NCI-H510A treated with DMSO at 0.1 percent for 48 hours (cell line): ENCODE measurements around the gene CORO1C.

Experiments used
- DNase-seq: peaks from one replicate; lab custom pipeline; 2025; lab: John Stamatoyannopoulos, UW

CORO1C gene

DNA sequence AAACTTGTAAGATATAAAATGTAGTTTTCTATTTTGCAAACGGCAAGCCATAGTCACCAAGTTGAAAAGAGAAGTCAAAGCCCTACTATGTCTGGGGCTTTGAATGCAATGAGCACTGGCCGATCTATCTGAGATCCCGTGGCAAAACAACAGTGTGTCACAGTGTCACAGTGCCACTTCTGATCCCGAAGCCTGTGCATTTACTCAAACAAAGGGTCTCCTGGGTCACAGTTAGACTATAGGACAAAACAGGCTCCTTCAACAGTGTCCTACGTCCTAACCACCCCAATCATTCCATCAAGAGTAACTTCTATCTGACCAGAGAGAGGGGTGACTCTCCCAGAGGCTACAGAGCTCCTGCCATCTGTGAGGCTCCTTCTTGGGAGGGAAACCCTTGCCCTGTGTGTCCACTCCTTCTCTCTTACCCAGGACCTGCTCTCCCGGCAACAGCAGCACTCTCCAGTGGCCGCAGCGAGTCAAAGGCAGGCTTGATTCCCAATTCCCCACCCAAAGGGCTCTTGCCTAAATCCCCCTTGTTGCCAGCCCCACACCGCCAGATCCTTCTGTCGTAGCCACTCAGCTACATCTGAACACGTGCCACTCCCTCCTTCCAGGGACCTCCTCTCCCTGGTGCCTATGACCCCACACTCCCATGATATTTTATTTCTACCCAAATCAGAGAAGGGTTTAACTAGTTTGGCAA is 83.6 kb downstream of the CORO1C start:
- DNase-seq = no peak

DNA sequence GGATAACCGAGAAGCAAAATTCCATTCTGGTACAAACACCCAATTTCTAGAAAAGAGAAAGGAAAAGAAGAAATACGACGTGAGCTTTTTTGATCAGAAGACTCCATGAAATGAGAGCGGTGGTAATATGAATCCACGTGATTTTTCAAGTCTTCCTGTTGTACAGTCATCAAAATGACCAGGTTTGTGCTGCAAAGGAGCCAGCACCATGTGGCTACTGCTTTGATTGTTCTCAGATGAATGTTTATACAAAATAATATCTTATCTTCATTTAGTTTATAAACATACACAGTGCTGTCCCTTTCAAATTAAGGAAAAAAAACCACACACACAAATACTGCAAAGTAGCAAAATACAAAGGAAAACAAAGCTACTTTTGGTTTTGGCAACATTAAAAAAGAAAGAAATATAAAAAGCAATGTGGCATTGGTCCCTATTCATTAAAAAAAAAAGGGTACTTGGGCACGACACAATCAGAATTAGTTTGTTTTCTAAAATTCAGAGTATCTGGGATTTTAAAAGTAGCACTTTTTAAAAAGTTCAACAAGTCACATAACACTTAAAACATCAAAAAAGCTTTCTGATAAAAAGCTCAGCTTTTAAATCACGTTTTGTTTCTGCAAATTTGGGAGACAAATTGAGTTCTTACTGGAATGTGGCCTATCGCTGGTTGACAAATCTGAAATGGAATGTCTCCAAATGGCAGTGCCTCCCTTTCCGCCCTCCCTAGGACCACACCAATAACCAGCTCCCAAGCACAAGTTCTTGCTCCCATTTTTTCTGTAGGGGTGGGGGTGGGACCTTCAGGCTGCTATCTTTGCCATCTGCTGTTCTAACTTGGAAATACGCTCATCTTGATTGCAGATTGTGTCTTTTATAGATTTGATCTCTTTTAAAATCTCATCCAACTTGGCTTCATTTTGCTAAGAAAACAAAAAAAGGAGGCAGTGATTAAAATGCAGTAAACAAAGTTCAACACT is 84.4 kb downstream of the CORO1C start:
- DNase-seq = no peak

DNA sequence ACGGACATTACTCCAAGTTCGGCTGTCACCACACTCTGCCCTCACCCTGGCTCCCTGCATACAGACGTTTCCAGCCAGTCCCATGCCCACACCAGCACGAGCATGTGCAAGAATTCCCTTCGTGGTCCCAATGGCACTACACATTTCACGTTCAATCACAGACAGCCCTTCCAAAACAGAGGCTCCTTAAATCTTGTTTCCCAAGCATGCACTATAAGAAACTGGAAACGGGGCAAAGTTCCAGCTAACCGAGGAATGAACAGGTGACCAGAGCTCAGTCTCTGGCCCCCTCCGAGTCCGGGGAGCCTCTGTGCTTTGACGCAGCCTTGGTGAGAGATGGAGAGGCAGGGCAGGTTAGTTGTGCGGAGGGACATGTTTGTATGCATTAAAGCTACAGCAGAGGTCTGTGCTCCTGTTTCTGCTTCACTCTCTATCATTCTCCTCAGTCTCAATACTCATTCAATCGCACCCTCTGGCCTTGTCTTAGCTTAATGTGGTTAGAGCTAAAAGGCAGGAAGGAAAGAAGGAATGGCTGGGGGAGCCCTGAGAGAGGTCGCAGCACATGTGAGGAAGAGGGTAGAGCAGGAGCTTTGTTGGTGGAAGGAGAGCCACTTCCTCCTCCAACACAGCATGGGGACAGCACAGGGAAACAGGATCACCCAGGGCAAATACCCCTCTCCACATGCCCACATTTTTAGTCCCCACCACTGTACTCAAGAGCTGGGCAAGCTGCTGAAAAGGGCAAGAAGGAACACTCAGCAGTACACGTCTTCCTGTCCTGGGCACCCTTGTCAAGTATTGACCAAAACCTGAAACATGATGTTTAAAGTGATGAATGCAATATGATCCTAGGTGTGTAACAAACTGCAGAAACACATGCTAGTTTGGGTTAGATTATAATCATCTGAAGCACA is 85.4 kb downstream of the CORO1C start:
- no peak for DNase-seq

DNA sequence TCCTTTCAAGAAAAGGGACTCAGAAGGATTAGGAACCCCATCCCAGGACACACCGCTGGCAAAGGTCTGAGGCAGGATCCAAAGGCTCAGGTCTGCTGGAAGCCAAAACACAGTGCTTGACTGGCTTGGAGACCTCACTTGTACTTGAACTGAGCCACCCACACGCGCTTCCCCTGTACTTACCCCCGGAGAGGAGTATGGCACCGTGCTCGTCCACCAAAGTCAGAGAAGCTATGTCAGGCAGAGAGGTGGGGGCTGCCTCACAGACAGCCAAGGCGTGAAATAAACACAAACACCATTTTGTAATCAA is 86.6 kb downstream of the CORO1C start:
- DNase-seq = no peak

DNA sequence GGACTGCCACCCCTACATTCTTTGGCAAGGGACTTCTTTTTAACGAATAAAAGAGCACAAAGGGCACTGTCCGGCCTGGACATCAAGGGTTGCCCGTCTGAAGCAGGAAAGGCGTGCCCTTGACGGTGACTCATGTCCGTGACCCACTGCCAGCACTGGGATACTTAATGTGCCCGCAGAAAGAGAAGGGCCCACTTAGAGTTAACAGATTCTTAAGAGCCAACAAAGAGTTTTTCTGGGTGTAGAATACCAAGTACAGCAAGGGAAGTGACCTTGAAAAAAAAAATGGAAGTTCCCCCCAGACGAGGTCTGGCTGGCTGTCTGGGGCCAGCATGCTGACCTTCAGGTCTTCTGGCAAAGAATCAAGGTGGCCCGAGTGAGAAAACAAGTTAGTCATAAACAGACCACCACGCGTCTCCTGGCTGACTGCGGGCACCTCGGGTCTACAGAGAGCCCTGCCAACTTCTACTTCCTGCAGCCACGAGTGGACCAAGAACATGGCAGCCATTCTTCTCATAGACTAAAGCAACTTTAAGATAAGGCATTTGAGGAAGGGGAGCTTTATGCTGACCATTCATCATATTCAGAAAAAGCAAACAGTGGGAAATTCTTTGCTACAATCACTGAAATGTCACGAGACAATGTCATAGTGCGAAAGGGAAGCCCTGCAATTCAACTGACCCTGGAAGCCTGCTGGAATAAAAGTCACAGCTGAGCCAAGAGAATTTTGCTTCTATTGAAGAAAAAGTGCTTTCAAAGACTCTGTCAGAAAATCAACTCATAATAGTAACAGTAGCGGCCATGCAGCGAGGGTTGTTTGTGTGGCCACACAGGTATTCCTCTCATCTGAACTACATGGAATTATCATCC is 87.1 kb downstream of the CORO1C start:
- DNase-seq = no peak

DNA sequence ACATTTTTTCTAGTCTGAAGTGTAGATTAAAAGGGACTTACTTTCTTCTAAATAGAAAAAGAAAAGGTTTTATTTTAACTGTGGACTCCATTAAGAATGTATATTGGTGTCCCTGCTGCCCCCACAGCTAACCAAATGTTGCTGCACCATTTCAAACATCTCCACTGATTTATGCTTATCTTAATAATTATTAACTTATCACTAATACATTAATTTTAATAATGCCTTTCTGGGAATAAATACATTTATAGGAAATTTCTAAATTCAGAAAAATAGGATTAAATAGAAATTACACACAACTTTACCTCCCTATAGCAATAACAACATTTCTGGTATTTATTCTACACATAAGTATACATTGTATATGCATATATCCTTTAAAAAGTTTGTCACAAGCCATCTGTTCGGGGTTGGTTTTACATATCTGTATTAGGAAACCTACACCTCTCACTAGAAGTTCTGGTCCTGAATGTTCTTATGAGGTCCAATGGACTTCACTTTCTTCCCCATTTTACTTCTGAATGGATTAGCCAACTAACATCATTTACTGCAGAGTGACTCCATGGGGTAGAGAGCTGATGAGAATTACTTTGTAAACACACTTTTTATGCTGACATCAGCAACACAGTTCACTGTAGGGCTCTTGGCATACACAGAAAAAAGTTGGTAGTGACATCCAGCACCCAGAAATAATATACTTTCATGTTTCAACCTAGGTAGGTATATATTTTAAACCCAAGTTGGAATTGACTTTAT is 88.2 kb downstream of the CORO1C start:
- peak; percentile 39 for DNase-seq

DNA sequence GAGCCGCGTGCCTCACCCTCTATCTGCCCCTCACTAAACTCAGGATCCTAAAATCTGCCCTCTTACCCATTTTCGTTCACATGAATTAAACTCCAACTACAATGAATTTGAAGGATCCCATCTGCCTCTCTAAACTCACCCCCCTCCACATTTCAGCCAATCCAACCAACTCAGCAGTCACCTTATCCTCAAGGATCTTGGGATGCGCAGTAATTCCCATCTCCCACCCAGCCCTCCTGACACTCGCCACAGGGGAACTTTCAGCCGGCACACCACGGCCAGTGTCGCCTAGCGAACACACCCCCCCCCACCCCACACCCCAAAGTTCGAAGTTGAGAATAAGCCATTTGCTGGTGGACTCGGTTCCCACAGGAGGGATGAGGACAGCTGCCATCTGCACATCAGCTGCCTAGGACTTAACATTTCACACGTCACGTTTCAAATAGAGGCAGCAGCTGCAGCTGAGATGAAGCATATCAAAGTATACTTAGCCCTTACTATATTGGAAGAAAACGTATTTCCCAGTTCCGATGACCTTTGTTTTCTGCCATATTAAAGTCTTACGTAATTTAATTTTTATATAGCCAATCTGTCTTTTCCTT is 88.9 kb downstream of the CORO1C start:
- DNase-seq = peak; percentile 95

DNA sequence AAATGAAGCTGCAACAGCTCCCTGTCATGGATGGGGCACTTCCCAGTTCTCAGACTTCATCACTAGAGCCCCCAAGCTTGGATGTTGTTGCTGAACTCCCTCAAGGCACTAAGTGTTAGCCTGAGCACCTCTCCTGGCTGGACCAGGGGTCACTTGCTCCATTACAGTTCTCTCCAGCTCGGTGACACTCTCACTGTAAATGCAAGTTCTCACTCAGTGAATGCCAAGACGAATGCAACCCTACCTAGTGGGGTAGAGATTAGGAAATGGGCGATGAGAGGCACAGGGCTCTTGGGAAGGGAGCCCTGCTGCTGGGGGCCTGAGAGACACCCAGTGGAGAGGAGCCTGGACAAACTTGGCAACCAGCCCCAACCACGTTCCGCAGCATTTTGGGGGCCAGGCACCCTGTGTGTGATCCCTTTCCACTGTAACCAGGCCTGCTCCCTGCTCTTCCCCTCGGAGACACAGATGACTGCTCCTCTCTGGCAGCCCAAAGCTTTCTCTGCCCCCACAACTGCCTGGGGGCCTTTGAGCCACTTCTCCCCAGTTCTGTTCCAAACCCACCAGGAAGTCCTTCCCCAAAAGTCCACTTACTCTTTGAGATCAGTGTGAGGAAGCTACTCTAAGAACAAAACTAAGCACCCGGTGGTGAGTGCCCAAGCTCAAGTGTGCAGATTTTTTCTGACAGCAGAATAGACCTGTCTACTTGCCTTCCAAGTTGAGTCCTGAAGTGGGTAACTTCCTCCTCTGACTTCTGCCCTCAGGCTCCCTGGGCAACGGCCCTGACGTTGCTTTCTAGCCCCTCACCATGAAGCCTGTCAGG is 89.7 kb downstream of the CORO1C start:
- no peak for DNase-seq

DNA sequence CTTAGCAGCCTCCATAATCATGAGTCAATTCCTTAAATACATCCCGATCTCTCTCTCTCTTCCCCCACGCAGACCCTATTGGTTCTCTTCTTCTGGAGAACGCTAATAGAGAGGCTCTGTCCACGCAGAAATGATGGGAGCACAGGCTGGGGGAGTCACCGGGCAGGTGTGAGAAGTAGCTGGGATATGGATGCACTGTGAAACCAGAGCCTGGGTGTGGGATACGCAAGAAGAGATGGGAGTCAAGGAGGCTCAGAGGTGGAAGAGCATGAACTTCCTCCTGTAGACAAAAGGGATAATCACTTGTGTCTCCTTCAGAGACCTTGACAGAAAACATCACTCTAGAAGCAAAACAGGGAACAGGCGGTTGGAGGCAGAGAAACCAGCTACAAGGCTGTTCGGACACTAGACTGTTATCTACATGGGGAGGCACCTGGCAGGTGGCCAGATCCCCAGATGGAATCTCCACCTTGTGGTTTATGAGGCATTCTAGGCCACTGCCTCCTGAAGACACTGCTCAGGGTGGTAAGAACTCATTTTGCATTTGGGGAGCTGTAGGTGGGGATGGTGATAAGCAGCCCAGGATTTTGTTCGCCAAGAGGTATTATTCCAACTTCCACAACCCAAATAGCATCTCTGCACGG is 90.4 kb downstream of the CORO1C start:
- no peak for DNase-seq

DNA sequence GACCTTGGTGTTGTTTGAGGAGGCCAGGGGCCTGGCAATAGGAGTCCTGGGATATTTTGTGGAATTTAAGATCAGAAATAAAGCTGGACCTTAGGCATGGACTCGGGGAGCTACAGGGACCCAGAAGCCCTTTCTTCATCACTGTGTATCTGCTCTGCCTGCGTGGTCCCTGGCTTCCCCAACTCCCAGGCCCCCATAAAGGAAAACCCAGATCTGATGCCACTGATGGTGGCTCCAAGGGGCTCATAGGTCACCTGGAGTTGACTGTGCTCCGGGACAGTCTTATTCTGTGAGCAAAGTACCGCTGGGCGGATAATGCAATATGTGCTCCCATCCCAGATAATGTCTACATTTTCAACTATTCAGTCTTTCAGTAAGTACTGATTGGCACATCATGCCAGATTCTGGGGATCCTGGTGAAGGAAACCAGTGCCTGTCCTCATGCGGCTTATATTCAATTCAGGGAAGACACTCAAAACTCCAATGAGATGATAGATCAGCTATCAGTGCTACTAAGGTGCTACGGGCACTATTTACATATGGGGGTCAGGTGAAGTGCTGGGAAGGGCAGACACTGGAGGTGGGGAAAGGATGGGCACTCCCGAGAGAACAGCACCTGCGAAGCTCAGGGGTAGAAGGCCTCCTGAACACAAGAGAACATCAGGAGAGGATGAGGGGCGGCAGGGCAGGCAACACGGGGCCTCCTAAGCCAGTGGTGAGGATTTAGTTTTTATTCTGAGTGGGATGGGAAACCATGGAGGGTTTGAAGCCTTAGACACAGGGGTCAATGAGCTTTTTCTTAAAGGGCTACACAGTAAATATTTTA is 92.1 kb downstream of the CORO1C start:
- DNase-seq = no peak

DNA sequence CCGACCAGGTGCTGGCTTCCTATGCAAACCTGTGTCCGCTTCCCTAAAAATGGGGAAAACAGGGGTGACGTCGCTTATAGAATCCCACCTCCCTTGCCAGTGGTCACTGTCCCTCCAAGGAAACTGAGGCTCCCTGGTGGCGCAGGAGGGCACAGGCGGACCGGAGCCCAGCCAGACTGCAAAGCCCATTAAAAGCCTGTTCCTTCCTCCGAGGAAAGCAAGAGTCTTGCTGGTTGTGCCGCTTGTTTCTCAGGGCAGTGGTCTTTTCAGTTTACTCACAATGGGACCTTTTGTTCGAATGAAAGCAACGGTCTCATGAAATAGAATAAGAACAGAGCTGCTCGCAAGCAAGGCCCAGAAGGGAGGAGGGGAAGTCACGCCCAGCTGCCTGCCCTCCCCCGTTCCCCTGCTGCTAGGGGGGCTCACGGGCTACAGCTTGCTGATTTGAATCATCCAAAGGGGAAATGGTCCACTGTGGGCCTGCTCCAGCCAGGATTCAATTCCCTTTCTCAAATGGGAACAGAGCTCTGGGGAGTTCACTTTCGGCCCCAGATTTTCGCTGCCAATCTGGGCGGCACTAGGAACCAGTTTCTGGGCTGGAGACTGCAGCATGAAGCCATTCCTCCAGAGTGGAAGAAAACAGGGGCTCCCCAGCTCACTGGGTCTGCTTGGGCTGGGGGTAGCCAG is 93.0 kb downstream of the CORO1C start:
- no peak for DNase-seq

DNA sequence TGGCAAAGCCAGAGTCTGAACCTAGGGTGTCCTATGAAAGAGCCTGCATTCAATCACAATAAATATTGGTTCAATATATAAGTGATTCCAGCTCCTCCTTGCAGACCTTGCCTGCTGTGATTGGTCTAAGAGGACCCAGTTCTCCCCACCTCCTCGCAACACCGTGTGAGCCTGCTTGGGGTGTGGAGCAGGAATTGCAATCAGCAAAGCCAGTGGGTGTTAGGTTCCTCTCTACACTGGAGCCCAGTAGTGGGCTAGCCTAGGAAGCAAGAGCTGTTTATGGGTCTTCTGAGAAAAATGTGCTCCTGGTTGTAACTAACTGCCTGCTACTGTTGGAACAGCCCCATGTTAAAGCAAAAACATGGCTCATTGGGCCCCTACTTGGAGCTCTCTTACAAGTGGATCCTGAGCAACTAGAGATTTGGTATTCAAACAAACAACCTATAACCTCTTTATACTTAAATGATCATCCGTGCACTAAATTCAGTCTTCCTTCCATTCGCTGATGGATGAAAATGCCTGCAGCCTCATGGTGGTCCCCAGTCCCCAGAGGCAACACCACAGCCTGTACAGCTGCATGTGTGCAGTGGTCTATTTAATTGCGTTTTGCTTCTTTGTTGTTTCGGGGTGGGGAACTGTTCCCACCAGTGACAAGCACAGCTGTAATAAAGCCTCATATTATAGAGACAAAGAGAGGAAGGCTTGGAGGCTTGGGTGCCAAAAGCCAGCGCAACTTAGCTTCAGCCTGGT is 93.9 kb downstream of the CORO1C start:
- no peak for DNase-seq

DNA sequence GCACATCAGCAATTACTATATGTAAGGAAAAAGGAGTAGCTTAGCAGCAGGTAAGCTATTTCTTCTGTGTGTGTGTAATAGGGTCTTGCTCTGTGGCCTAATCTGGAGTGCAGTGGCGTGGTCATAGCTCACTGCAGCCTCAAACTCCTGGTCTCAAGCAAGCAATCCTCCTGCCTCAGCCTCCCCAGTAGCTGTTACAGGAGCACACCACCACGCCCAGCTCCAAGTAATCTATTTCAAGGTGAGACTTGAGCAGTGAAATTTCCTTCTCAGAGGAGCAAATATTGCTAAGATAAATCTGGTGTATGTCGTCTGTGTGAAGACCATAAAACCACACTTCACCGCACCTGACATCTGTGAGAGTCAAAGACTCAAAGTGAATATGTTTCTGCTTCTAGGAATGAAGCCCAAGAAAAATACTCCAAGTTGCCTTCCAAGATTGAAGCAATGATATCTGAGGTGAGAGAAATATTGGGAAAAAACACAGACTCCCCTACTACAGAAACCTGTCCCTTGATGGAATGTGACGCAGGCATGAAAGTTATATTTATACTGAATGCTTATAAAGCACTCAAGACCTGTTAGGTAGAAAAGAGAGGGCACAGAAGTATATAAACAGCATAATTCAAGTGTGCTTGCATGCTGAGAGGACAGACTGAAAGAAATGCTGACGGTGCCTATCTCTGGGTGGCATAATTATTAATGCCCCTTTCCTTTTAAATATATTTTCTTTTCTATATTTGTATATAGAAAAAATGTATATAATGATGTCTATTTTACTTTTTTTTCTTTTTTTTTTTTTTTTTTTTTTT is 95.1 kb downstream of the CORO1C start:
- DNase-seq = peak; percentile 19

DNA sequence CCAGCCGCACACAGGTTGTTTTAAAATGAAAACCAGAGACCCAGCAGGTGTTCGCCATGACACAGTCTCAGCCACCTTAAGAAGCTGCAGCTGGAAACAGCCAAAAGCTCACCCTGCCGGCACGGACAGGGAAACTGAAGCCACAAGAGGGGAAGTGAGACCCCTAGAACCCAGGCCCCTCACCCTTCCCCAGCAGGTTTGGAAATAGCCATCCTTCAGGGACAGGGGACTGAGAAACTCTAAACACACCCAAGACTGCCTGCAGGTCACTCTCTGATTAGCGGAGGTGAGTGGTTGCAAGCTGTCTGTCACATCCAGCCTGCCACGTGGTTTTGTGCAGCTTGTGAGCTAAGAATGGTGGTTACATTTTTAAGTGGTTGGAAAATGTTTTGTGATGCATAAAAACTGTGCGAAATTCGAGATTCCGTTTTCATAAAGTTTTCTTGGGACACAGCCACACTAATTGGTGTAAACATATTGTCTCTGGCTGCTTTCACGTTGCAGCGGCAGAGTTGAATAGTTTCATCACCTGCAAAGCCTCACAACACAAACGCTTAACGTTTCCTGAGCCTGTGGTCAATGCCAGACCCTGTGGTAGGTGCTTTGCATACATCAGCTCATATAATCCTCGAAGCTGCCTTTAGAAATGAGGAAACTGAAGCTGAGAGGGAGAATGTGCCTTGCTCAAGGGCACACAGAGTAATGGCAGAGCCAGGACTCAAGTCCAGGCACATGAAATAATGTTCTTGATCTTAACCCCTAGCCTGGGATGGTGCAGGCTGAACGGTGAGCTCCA is 95.9 kb downstream of the CORO1C start:
- peak; percentile 30 for DNase-seq

DNA sequence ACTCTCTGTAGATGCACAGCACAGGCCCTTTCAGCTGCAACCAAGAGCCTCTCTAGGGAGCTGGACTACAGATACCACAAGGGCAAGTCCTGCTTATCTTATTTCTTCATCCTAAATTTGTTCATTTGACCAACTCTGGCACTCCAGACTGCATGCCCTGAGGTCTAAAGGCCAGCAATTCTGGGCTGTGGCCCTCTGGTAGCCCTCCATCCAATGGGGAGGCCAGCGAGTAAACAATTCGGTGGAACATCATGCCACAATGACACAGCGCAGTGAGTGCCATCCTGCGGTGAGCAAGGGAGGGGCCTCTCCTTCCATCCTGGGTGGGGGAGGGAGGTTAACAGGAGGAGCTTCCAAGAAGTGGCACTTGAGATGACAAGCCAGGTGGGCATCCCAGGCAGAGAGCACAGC is 97.0 kb downstream of the CORO1C start:
- DNase-seq = peak; percentile 76
